ENCODE data around the gene SDCCAG8. TPM values are rescaled to one million over a fixed set of nuclear protein-coding genes. Genes with fewer than 3 reads are reported as not detected.

SDCCAG8 gene
- total and polyA plus RNA-seq, 2 experiments from 2014 or later: 28.0 to 66.7 TPM

DNA sequence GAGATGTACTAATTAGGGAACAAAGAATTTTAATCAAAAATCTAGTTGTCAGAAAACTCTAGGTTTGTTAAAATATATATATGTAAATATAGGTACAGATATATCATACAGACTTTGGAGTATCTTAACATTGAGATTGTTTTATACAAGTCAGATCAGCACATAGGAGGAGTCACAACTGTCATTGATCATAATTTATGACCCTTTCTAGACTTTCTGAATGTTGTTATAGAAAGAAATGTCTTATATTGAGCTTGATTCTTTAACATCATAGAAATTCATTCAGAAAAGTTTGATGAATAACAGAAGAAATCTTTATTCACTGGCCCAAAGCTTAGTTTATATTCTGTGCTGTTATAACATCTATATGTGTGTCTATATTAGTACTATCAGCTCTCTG is 185.8 kb downstream of the SDCCAG8 start (continued):
- TF ChIP-seq POLR2AphosphoS5 (IDR thresholded peaks at IDR 0.05; ENCODE audit: low read depth): no peak
- TF ChIP-seq, protein P1, sequence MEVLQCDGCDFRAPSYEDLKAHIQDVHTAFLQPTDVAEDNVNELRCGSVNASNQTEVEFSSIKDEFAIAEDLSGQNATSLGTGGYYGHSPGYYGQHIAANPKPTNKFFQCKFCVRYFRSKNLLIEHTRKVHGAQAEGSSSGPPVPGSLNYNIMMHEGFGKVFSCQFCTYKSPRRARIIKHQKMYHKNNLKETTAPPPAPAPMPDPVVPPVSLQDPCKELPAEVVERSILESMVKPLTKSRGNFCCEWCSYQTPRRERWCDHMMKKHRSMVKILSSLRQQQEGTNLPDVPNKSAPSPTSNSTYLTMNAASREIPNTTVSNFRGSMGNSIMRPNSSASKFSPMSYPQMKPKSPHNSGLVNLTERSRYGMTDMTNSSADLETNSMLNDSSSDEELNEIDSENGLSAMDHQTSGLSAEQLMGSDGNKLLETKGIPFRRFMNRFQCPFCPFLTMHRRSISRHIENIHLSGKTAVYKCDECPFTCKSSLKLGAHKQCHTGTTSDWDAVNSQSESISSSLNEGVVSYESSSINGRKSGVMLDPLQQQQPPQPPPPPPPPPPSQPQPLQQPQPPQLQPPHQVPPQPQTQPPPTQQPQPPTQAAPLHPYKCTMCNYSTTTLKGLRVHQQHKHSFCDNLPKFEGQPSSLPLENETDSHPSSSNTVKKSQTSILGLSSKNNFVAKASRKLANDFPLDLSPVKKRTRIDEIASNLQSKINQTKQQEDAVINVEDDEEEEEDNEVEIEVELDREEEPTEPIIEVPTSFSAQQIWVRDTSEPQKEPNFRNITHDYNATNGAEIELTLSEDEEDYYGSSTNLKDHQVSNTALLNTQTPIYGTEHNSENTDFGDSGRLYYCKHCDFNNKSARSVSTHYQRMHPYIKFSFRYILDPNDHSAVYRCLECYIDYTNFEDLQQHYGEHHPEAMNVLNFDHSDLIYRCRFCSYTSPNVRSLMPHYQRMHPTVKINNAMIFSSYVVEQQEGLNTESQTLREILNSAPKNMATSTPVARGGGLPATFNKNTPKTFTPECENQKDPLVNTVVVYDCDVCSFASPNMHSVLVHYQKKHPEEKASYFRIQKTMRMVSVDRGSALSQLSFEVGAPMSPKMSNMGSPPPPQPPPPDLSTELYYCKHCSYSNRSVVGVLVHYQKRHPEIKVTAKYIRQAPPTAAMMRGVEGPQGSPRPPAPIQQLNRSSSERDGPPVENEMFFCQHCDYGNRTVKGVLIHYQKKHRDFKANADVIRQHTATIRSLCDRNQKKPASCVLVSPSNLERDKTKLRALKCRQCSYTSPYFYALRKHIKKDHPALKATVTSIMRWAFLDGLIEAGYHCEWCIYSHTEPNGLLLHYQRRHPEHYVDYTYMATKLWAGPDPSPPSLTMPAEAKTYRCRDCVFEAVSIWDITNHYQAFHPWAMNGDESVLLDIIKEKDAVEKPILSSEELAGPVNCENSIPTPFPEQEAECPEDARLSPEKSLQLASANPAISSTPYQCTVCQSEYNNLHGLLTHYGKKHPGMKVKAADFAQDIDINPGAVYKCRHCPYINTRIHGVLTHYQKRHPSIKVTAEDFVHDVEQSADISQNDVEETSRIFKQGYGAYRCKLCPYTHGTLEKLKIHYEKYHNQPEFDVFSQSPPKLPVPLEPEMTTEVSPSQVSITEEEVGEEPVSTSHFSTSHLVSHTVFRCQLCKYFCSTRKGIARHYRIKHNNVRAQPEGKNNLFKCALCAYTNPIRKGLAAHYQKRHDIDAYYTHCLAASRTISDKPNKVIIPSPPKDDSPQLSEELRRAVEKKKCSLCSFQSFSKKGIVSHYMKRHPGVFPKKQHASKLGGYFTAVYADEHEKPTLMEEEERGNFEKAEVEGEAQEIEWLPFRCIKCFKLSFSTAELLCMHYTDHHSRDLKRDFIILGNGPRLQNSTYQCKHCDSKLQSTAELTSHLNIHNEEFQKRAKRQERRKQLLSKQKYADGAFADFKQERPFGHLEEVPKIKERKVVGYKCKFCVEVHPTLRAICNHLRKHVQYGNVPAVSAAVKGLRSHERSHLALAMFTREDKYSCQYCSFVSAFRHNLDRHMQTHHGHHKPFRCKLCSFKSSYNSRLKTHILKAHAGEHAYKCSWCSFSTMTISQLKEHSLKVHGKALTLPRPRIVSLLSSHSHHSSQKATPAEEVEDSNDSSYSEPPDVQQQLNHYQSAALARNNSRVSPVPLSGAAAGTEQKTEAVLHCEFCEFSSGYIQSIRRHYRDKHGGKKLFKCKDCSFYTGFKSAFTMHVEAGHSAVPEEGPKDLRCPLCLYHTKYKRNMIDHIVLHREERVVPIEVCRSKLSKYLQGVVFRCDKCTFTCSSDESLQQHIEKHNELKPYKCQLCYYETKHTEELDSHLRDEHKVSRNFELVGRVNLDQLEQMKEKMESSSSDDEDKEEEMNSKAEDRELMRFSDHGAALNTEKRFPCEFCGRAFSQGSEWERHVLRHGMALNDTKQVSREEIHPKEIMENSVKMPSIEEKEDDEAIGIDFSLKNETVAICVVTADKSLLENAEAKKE (CRISPR knock-in tag; IDR thresholded peaks at IDR 0.05): no peak
- TF ChIP-seq ZNF331 (CRISPR knock-in tag; IDR thresholded peaks at IDR 0.05; ENCODE audit: low read depth): no peak

DNA sequence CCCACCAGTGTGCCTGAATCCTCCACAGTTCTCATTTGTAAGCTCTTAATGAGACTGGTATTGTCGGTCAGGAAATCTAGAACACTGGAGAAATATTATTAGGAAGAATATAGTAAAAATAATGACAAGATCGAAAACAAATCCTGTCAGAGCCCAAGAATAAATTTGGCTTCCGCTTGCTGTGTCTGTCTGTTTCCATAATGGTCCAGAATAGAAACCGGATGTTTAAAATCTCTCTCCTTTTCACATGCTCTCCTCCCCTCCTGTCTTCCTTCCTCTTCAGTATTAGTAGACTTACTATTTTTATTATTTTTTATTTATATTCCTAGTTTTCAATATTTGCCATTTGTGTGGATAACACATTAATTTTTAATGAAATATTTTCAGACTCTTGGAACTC is 187.7 kb downstream of the SDCCAG8 start:
- H3F3A ChIP-seq (replicated peaks; ENCODE audit: low read depth): no peaks in the 10 kb centered on the region
- no peaks in the 10 kb centered on the region; the same call in 1 of the 2 replicates for H3K9me2 ChIP-seq (ENCODE audit: insufficient read depth)

More for the DNA sequence above, 187.7 kb downstream of the SDCCAG8 start:
- ATAC-seq (no peak), DNase-seq (ENCODE audit: low spot score) (no peak)
- no peaks in the 10 kb centered on the region for H3K9me3 Mint-ChIP-seq
- H3K4me3 Mint-ChIP-seq: no peak overlapping the region
- Histone ChIP-seq H3K27ac (ENCODE audit: low read depth) (no peak overlapping the region), H3K4me2 (no peak overlapping the region), H3K36me3 (ENCODE audit: insufficient read depth) (no peaks in the 10 kb centered on the region), H3K79me2 (replicated peaks; ENCODE audit: insufficient read depth) (no peaks in the 10 kb centered on the region), H3K4me3 (no peak overlapping the region), H3K27me3 (ENCODE audit: insufficient read depth) (no peaks in the 10 kb centered on the region), H3K4me1 (ENCODE audit: insufficient read depth) (peaks cover 8% of the 10 kb centered on the region), H4K20me1 (replicated peaks; ENCODE audit: insufficient read depth) (no peaks in the 10 kb centered on the region), H2AFZ (no peak overlapping the region)
- no peaks in the 10 kb centered on the region for H3K36me3 Mint-ChIP-seq (ENCODE audit: low read depth)
- H3K27ac Mint-ChIP-seq: no peak overlapping the region
- TF ChIP-seq, protein P2, sequence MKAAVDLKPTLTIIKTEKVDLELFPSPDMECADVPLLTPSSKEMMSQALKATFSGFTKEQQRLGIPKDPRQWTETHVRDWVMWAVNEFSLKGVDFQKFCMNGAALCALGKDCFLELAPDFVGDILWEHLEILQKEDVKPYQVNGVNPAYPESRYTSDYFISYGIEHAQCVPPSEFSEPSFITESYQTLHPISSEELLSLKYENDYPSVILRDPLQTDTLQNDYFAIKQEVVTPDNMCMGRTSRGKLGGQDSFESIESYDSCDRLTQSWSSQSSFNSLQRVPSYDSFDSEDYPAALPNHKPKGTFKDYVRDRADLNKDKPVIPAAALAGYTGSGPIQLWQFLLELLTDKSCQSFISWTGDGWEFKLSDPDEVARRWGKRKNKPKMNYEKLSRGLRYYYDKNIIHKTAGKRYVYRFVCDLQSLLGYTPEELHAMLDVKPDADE (IDR thresholded peaks at IDR 0.05): no peak
- TF ChIP-seq EZH2 (IDR thresholded peaks at IDR 0.05; ENCODE audit: low read depth, unreplicated experiment) (no peak), ZNF331 (CRISPR knock-in tag; IDR thresholded peaks at IDR 0.05; ENCODE audit: low read depth) (no peak), STAT1 (IDR thresholded peaks at IDR 0.05; ENCODE audit: unreplicated experiment) (no peak), CREB1 (CRISPR knock-in tag; IDR thresholded peaks at IDR 0.05; ENCODE audit: low read depth) (no peak), EZH2phosphoT487 (IDR thresholded peaks at IDR 0.05; ENCODE audit: unreplicated experiment) (no peak)
- TF ChIP-seq, protein P1 (CRISPR knock-in tag; IDR thresholded peaks at IDR 0.05): no peak
- H3K27me3 Mint-ChIP-seq (ENCODE audit: insufficient read depth, low read depth, poor library complexity): peaks cover 2% of the 10 kb centered on the region
- peaks cover 26% of the 10 kb centered on the region for H3K4me1 Mint-ChIP-seq

Data from GM23338 (cell line).